Activated CD4-positive, alpha-beta T cell treated with anti-CD3 and anti-CD28 coated beads, Interleukin-2, amount 50 U/mL, for 1 hour (primary cell): ENCODE data around the gene PTGDR2.
A peak's percentile ranks its signal among the peaks of the same experiment; 100 is the strongest.
"Not testable (repeated sequence)": the region's sequence is repeated elsewhere in the genome, so short reads cannot be mapped to it uniquely, and the experiment has no call there.

Experiments used
- DNase-seq: peaks from one replicate; pipeline ENCODE4 v3.0.0-alpha.2; 2020

Gene PTGDR2

DNA sequence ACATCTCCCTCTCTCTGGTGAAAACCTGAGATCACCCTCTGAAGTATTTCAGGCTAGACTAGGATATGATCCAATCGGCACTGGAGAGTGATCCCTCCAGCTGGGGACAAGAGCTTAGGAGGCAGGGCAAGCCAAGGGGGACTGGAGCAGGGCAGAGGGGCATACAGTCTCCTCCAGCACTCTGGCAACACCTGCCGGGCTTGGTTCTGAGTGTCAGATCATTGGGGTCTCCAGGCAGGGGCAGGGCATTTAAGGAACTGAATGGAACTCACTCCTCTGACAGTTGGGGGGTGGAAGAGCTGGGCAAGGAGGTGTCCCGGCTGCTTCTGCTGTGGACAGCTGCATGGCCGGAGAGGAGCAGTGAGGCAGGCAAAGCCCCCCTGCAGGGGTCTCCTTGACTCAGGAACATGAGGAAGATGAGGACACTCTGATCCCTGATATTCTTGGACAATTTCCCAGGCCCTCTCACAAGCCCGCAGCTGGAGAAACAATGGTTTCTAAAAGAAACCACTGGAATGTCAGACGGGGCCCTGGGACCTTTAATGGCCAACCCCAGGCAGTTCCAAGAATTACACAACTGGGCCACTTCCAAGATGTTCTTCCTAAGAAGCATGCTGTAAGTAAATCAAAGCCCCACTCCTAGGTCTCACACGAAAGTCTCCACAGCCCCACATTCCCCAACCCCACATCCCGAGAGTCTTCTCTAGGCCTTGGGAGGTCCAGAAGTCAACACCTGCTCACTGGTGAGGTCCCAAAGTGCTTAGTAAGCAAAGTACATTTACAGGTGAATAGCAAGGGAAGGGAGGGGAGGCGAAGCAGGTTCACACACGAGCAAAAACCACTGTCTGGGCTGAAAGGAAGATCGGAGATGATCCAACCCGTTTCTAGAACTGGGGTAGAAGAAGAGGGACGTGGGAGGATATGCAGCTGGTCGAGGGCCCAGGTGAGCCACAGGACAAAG, 15.0 kb downstream of the PTGDR2 start:
- no peak for DNase-seq

DNA sequence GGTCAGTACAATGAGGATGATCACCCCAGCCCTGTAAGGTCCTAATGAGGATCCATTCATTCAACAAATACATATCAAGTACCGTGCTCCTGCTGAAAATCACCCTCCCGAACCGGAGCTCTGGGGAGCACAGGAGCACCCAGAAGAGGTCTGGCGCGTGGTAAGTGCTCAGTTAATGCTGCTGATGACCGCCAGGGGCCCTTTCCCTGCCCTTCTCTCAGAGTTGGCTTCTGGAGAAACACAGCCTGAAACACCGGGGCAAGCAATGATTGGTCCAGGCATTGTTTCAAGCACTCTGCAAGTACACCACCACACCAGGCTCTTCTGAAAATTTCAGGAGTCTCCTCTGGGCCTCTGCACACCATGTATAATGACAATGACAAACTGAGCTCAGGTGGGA, 17.6 kb downstream of the PTGDR2 start:
- DNase-seq: no peak

DNA sequence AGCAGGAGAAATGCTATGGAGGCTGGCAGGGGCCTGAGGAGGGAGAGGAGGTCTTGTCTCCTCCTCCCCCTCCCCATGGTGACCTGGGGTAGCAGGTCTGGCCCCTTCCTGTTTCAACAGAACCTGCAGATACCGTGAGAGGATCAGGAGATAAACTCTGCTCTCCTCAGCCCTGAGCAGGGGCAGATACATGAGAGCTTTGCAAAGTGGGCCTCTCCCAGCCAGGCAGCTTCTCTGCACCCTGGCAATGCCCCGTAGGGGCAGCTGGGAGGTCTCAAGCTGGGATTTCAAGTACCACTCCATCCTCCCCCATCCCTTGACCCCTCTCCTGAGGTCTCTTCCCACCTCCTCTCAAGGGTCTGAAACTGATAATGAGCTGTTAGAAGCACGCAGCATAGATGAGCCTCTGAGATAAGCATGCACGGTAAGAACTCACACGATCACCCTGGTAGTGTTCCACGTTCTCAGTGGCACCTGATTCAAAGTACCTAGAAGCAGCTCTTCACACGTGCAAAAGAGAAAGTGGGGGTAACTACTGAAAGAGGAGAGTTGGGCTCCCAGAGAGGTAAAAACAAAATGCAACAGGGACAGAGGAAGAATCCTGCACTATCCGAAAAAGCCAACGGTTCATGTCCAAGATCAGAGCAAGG, 18.8 kb downstream of the PTGDR2 start:
- DNase-seq: no peak

DNA sequence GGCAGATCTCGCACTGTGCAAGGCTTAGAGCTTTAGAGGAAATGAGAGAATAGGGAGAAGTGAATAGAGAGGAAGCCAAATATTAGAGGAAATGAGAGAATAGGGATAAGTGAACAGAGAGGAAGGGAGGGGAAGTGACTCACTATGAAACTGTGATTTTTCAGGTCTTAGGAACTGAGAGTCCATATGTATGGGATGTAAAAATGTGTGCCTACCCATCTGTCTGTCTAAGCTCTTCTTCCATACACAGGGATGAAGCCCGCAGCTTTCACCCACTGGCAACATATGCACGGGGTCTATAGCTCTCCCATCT, 20.3 kb downstream of the PTGDR2 start:
- DNase-seq: no peak

DNA sequence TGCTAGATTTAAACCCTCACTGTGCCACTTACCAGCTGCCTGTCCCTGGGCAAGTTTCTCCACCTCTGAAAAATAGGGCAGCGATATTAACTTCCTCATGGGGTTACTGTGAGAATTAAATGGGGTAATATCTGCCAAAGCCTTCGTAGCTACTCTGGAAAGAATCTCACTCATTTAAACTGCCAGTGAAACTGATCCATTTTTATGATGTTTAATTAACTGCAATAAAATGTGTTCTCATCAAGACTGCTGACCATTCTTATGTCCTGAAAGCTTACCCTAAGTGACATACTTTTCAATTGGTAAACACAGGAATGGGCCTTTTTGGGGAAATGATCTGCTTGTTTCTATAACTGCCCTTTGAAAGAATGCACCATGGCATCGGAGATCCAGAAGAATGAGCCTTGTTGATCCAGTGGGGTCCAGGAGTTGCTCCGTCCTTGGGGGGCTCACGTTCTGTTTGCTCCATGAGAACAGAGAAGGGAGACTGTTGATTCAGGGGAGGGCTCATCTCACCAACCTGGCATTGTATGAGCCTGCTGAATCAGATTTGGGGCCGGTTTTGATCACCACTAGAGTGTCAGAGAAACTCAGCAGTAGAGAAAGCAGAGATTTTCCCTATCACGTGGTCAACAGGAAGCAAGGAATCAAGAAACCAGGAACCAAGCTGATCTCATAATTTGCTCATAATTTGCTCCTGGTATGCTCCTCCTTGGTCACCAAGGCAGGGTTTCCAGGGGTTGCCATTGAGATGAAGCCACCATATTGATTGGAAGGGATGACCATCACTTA, 20.8 kb downstream of the PTGDR2 start:
- DNase-seq: no peak

DNA sequence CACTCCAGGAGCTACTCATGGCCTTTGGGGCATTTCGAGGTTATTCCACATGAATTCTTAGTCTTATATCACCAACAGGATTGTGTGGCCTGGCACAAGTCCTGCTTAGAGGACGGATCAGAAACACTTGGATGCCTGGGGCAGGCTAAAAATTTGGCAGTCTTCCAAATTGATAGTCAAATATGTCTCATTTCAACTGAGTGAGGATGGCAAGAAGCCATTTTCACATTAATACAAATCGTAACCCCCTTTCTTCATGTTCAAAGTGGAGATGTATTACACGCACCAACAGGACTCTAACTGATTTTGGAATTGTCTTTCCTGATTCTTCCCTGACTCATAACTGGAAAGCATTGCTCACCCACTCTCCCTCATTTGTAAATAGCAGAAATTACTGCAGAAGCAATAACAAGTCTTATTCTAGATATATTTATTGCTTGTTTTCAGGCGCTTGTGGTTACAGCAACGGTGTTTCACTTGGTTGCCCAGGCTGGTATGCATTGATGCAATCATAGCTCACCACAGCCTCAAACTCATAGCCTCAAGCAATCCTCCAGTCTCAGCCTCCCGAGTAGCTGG, 24.2 kb downstream of the PTGDR2 start:
- DNase-seq: no peak

DNA sequence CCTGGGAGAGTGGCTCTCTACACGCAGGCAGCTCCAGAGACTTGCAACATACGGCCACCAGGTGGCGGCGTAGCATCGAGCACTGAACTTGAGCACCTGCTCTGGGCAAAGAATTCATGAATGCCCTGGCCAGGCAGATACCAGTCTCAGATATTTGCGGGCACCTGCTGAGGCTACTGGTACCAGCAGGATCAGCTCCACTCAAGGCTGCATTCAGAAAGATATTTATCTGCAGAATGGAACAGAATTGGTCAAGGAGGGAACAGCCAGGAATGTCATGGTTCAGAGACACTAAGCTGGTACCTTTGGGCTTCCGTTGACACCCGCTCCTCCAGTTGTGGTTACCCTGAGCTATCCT, 24.6 kb downstream of the PTGDR2 start:
- peak; percentile 80 for DNase-seq

DNA sequence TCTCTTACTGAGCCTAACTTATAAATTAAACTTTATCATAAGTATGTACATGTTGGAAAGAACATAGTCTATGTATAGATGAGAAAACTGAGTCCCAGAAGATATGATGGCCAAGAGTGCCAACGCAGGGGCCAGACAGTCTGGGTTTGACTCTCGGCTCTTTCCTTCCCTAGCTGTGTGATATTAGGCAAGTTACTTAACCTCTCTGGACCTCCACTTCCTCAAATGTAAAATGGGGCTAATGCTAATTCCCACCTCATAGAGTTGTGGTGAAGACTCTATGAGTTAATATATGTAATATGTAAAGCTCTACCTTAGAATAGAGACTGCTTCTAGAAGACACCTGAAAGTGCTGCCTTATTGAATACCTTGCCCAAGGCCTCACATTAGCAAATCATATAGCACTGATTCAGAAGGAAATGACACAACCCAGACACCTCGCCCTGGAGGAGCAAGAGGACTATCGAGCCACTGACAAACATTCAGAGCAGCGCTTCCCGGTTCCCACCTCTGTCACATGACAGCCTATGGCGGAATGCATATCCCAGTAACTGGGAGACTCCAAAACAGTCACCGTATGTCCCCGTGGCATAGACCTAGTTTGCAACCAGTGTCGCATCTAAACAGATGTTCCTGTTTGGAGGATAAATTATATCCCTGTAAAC, 25.1 kb downstream of the PTGDR2 start:
- no peak for DNase-seq

DNA sequence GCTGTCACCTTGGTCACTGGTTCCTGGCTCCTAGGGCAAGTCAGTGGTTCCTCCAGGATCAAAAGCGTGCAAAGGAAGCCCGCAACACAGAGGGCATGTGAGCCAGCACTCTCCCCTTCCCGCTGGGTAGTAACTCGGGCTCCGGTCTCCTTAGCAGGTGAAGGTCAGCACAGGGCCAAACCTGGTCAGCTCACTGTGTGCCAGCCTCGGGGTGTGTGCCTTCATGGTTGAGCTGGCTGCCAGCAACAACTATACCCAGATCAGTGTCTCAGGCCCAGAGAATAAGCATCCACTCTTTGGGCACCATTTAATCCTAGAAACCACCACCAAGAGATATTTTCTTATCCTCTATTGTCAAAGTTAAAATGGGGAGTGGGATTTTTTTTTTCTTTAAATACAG, 30.0 kb downstream of the PTGDR2 start:
- no peak for DNase-seq

DNA sequence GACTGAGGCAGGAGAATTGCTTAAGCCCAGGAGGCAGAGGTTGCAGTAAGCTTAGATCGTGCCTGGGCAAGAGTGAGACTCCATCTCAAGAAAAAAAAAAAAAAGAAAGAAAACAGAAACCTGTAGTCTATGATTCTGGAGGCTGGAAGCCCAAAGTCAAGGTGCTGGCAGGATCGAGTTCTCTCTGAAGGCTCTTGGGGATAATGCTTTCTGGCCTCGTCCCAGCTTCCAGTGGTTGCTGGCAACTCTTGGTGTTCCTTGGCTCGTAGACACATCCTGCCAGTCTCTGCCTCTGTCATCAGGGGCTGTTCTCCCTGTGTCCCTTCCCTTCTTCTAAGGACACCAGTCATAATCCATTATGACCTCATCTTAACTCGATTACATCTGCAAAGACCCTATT, 30.6 kb downstream of the PTGDR2 start:
- no peak for DNase-seq

DNA sequence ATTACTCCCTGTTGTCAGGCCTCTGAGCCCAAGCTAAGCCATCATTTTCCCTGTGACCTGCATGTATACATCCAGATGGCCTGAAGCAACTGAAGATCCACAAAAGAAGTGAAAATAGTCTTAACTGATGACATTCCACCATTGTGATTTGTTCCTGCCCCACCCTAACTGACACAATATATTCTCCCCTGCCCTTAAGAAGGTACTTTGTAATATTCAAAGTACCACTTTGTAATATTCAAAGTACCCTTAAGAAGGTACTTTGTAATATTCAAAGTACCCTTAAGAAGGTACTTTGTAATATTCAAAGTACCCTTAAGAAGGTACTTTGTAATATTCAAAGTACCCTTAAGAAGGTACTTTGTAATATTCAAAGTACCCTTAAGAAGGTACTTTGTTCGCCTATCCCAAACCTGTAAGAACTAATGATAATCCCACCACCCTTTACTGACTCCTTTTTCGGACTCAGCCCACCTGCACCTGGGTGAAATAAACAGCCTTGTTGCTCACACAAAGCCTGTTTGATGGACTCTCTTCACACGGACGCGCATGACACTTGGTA, 31.9 kb downstream of the PTGDR2 start:
- DNase-seq: not testable (repeated sequence)

DNA sequence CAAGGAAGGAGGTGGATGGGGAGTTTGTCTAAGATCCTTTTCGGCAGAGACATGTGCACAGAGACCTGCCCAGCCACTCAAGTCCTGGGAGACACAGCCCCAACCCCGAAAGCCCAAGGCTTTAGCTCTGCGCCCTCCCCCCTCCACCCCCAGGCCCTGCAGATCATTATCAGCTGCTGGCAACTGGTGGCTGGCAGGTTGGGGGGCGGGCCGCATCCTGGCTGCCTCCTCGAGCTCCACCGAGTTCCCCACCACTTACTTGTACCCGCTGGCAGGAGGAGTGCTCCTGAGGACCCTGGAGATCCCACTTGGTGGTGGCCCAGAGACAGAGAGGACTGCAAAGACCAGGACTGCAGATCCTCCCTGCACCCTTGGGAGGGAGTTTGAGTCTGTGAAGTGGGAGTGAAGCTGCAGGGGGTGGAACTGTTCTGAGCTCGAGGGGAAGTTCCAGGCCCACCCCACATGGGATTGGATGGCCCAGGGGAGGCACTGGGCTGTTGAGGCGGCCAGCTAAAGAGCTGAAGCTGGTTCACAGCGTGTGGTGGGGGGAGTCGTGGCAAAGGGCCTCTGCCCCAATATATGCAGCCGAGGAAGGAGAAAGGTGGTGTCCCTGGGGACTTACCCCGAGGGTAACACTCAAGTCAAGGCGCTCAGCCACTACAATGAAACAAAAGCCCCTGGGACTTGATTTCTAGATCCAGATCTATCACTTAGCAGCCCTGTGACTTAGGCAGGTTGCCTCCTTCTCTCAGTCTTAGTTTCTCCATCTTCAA, 33.7 kb downstream of the PTGDR2 start:
- no peak for DNase-seq

DNA sequence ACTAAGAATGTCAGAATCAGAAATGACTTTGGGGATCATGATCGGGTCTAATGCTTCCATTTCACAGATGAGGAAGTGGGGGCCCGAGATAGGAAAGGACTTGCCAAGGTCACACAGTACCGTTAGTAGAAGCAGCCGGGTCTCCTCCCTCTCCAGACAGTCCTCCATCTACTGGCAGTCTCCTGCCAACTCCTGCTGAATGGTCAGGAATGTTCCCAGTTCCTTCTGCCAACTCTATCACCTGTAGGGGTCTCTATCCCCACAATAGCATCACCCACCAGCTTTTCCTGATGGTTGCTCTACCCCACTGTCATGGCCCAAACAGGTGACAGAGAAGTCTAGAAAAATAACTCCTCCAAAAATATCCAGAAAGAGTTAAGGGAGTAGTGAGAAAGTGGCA, 37.7 kb downstream of the PTGDR2 start:
- DNase-seq: no peak

DNA sequence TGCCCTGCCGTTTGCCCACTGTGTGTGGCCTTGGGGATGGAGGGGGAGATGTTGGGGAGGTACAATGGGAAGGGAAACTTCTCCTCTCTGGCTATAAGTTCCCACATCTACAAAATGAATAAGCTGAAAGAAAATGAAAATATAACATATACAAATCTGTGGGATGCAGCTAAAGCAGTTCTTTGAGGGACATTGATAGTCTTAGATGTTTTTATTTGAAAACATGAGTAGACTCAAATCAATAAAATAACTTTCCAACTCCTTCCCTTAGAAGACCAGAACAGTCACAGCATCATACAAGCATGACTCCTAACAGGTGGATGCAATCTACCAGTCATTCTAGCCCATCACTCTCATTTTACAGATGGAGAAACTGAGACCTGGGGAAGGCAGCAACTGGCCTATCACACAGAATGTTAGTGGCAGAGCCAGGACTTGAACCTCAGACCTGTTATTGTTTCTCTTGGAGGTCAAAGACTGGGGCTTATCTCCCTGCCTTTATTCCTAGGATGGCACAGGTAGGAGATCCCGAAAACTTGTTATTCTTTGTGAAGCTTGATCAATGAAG, 39.1 kb downstream of the PTGDR2 start:
- no peak for DNase-seq

DNA sequence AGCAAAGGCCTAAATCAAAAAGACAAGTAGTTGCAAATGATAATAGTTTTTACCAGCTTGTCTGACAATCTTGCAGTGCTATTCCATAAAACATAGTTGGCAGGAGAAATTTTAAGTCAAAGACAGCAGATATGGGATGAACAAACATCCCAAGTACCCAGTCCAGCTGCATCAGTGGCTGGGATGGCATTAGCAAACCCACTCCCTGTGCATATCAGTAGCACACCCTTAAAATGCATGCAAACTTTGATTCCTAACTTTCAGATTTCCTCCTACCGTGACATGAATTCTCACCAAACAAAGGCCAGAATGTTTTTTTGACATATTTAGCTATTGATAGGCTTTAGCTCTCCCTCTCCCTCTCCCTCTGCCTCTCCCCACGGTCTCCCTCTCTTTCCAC, 41.6 kb downstream of the PTGDR2 start:
- no peak for DNase-seq

DNA sequence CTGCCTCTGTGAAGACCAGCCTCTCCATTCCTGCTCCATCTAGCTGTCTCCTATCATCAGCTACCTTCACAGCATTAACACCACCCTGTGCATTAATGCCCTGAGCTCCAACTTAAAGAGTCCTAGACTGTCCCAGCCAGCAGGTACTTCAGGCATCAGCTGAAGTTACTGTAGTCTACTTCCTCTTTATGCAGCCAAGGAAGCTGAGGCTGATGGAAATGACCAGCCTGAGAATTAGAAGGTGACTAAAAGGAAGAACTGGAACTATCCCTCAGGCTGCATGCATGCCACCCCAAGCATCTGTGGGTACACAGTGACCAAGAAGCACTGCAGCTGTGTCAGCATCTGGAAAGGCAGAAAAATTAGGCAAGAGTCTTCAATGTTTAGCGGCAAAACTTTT, 42.4 kb downstream of the PTGDR2 start:
- DNase-seq: no peak

DNA sequence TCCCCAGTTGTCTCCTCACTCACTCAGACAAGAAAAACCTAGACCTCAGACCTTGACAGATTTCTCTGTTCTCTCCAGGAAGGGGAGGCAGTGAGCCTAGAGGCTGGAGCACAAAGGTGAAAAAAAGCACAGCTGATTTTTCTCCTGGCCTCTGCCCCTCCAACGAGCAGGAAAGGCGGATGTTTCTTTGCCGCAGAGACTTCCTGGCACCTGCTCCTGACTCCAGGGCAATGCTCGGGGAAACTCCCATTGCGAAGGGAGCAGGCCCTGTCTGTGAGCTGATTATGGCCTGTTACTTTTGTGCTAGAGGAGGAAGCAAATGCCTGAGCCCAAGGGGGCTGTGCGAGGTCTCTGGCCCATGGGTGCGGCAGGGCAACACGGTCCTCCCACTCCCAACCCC, 45.2 kb downstream of the PTGDR2 start:
- no peak for DNase-seq

DNA sequence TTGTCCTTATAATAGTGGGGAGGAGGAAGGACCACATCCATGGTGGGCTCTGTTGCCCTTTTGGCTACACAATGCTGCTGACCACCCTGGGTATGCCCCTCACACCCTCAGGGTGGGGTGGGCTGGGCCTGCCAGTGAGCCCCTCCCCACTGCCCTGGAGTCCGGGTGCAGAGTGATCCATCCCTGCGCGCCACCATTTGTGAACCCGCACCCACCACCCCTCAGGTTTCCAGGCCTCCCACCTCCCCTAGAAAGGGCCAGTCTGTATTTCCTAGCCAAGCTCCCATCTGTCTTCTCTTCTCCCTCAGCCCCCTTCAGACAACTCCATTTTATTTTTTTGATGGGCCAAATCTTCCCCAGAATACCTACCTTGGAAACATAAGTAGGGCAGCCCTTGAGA, 45.6 kb downstream of the PTGDR2 start:
- no peak for DNase-seq

DNA sequence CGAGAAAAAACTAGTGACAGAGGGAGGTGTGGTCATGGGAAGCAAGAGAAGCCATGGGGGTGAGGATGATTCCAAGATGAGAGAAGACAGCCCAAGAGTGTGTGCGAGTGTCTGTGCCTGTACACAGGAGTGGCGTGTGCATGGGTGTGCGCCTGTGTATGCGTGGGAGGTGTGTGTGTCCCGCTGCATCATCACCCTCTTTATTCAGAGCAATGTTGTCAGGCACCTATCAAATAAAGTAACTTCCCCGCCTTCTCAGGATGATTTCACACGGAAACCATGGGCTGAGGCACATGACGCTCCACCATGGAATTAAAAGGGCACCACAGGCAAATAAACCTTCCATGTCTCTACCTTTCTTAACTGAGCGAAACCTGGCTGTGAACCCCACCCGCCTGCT, 46.1 kb downstream of the PTGDR2 start:
- DNase-seq: no peak

DNA sequence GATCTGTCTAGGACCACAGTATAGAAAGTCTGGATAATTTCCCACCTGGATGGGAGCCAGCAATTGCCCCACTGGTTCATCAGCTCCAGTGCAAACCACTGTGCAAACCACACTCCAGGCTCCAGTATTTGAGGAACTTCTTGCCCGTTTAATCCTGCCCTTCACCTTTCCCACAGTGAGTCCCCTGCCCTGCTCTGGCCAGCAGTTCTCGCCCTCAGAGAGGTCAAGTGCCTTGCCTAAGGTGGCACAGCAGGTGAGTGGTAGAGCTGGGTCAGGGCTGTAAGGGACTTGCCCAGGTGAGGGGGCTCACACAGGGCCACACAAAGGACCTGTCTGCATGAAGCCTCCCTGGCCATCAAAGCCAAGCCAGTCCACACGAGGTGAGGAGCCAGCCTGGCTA, 46.5 kb downstream of the PTGDR2 start:
- DNase-seq: no peak

DNA sequence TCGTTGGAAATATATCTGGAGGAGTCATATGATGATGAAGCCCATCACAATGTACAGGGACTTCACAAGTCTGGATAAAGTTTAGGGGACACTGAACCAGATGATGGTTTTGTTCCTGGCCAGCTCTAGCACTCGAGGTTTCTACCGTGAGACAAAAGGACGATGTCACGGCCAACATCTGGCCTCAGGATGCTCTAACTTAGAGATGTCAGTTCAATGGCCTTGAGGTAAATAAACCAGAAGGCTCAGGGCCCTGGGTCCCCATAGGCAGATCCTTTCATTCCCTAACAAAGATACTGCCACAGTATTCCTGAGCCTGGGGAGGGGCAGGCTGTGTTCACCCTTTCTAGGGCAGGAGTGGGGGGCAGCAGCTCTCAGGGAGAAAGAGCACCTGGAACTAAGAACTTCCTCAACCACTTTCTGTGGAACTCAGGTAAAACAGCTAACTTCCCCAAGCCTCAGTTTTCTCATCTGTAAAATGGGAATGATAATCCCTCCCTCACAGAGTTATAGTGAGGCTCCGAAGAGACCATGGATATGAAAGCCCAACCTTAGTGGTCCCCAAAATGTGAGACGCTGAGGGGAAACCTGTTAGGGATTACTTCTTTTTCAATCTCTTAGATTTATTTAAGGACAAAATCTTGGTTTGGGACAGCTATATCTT, 52.3 kb downstream of the PTGDR2 start:
- DNase-seq: no peak
